SK-N-SH (cell line): ENCODE measurements around the gene AGRP.

ENCODE experiments used
- EP300 ChIP-seq, 2 experiments: IDR thresholded peaks; 2 replicates each; pipeline versions ENCODE4 v1.4.0 to v1.6.1; 2012; ENCODE audit warnings: borderline replicate concordance in 1 of 2, low read depth in 1 of 2, low read length in 1 of 2
- TEAD4 ChIP-seq: IDR thresholded peaks from 2 replicates; pipeline ENCODE4 v1.4.0; 2012; ENCODE audit warnings: mild to moderate bottlenecking, borderline replicate concordance; ENCODE audit not compliant: insufficient read depth

DNA sequence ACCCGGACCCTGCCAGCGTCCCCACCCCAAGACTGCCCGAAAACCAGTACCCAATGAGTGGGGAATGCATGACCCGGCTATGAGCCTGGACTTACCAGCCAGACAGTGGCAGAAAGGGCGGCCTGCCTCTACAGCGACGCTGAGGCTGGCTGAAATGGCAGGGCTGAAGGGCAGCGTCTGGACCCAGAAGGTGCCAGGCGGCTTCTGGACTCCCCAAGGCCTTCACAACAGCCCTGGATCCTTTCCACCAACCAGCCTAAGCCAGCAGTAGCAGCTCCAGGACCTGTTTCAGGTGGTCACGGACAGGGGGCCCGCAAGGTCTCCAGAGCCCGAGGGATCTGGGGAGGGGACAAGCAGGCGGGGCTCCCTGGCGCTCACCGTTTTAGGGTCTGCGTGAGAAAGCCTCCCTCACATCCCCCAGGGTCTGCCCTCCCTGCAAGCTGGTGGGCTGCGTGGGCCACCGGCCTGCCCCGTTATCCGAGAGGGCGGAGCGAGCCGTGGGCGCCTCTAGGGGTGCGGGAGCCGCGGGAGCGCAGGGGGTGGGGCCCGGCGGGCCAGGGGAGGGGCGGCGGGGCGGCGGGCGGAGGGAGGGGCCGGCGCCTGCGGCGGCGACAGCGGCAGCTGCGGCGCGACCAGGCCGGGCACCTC, 45.0 kb upstream of the AGRP start, which contains the start of gene RIPOR1:
- no peak for TF ChIP-seq EP300 (IDR thresholded peaks at IDR 0.05; ENCODE audit: borderline replicate concordance in 1 of 2, low read depth in 1 of 2, low read length in 1 of 2)
- TF ChIP-seq TEAD4 = no peak
